ENCODE measurements around the gene TGM5.

Gene TGM5

GRCh38 chr15:43219929-43220928 is 46.5 kb downstream of the TGM5 start:
- H3K27me3 ChIP-seq: peaks cover 0 to 17% of the 10 kb centered on the region in 2 donors
- H3K4me1 ChIP-seq: no peaks in the 10 kb centered on the region
- H3K4me3 ChIP-seq: no peak overlapping the region
- H3K9me3 ChIP-seq: no peaks in the 10 kb centered on the region
- H3K27ac ChIP-seq: no peak overlapping the region
- H3K36me3 ChIP-seq: no peaks in the 10 kb centered on the region
- DNase-seq: no peak
- TF ChIP-seq, protein P1, sequence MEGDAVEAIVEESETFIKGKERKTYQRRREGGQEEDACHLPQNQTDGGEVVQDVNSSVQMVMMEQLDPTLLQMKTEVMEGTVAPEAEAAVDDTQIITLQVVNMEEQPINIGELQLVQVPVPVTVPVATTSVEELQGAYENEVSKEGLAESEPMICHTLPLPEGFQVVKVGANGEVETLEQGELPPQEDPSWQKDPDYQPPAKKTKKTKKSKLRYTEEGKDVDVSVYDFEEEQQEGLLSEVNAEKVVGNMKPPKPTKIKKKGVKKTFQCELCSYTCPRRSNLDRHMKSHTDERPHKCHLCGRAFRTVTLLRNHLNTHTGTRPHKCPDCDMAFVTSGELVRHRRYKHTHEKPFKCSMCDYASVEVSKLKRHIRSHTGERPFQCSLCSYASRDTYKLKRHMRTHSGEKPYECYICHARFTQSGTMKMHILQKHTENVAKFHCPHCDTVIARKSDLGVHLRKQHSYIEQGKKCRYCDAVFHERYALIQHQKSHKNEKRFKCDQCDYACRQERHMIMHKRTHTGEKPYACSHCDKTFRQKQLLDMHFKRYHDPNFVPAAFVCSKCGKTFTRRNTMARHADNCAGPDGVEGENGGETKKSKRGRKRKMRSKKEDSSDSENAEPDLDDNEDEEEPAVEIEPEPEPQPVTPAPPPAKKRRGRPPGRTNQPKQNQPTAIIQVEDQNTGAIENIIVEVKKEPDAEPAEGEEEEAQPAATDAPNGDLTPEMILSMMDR (IDR thresholded peaks at IDR 0.05): no peak
- intact Hi-C loops (cut with DNase I; ENCODE audit: low total_unique reads): no loop called here

DNA sequence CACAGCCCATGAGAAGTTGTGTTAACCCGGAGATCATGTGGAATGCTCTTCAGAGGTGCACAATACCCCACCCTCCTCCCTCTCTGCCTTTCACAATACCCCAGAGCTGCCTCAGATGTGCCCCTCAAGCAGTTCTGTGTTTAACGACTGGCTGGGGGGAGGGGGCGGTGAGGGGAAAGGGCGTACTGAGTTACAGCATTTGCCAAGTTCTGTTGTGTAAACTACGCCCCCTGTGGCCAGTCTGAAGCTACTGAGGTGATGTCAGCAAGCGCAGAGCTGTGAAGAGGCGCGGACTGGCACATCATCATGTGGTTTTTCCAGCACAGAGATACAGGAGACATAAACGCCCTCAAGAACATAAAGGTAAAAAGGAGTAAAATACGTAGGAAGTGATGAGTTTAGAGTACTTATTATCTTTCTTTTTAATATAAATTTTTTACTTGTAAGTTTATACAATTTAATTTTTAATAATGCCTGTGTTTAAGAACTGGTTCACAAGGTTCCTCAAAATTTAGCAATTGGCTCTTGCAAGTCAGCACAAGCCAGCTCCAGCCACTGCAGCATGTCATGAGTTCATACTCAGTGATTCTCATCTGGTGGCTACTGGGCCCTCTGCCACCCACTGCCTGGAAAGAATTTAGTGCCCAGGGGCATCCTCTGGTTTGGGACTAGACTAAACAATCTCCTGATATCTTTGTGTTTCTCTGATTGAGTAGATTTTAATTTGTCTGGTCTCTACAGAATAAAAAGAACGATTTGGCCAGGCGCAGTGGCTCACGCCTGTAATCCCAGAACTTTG is 47.6 kb downstream of the TGM5 start:
- TF ChIP-seq, protein P1 (IDR thresholded peaks at IDR 0.05): no peak
- intact Hi-C loops (cut with DNase I; ENCODE audit: low total_unique reads): no loop called here
- H3K36me3 ChIP-seq: no peaks in the 10 kb centered on the region
- peak in 1 of 2 donors; percentile 21 for DNase-seq
- no peaks in the 10 kb centered on the region for H3K4me1 ChIP-seq
- H3K27me3 ChIP-seq: peaks cover 0 to 17% of the 10 kb centered on the region in 2 donors
- H3K27ac ChIP-seq: no peak overlapping the region
- no peak overlapping the region for H3K4me3 ChIP-seq
- H3K9me3 ChIP-seq: no peaks in the 10 kb centered on the region

- TF ChIP-seq, protein P1 (IDR thresholded peaks at IDR 0.05): no peak
- no peaks in the 10 kb centered on the region for H3K9me3 ChIP-seq
- H3K27ac ChIP-seq: no peak overlapping the region
- DNase-seq: peak in 1 of 2 donors; percentile 40
- H3K4me3 ChIP-seq: no peak overlapping the region
- H3K27me3 ChIP-seq: peaks cover 0 to 21% of the 10 kb centered on the region in 2 donors
- H3K36me3 ChIP-seq: no peaks in the 10 kb centered on the region
- no peaks in the 10 kb centered on the region for H3K4me1 ChIP-seq
- intact Hi-C loops (cut with DNase I; ENCODE audit: low total_unique reads): no loop called here
Observed at GRCh38 chr15:43215961-43216360, 50.8 kb downstream of the TGM5 start.

GRCh38 chr15:43214592-43215295 is 52.0 kb downstream of the TGM5 start:
- Histone ChIP-seq H3K4me1 (no peaks in the 10 kb centered on the region), H3K4me3 (no peak overlapping the region), H3K27ac (no peak overlapping the region), H3K36me3 (no peaks in the 10 kb centered on the region), H3K27me3 (peaks cover 0 to 23% of the 10 kb centered on the region in 2 donors), H3K9me3 (no peaks in the 10 kb centered on the region)
- TF ChIP-seq, protein P1 (IDR thresholded peaks at IDR 0.05): no peak
- DNase-seq: no peak
- intact Hi-C loops (cut with DNase I; ENCODE audit: low total_unique reads): no loop called here

GRCh38 chr15:43214169-43214568 is 52.6 kb downstream of the TGM5 start:
- DNase-seq: no peak
- no peak overlapping the region for H3K4me3 ChIP-seq
- no peaks in the 10 kb centered on the region for H3K4me1 ChIP-seq
- TF ChIP-seq, protein P1 (IDR thresholded peaks at IDR 0.05): no peak
- no peaks in the 10 kb centered on the region for H3K36me3 ChIP-seq
- H3K27me3 ChIP-seq: peaks cover 0 to 25% of the 10 kb centered on the region in 2 donors
- H3K9me3 ChIP-seq: no peaks in the 10 kb centered on the region
- no peak overlapping the region for H3K27ac ChIP-seq
- intact Hi-C loops (cut with DNase I; ENCODE audit: low total_unique reads): no loop called here
